Hematopoietic multipotent progenitor cell treated with erythropoietin and hydrocortisone succinate and interleukin-3 and kit ligand, for 8 days (in vitro differentiated cells): ENCODE results near the gene WNK1.
A peak's percentile ranks its signal among the peaks of the same experiment; 100 is the strongest.
"Not testable (repeated sequence)": the region's sequence is repeated elsewhere in the genome, so short reads cannot be mapped to it uniquely, and the experiment has no call there.

Experiments
- DNase-seq: peaks from one replicate; pipeline ENCODE4 v3.0.0-alpha.2; 2015

The WNK1 gene

GRCh38 chr12:818733-819132, 66.4 kb downstream of the WNK1 start:
- DNase-seq: no peak

GRCh38 chr12:820336-820735, 68.0 kb downstream of the WNK1 start:
- DNase-seq: no peak

GRCh38 chr12:823028-823698, 70.8 kb downstream of the WNK1 start:
- no peak for DNase-seq

GRCh38 chr12:826331-826730, 74.0 kb downstream of the WNK1 start:
- no peak for DNase-seq

DNA sequence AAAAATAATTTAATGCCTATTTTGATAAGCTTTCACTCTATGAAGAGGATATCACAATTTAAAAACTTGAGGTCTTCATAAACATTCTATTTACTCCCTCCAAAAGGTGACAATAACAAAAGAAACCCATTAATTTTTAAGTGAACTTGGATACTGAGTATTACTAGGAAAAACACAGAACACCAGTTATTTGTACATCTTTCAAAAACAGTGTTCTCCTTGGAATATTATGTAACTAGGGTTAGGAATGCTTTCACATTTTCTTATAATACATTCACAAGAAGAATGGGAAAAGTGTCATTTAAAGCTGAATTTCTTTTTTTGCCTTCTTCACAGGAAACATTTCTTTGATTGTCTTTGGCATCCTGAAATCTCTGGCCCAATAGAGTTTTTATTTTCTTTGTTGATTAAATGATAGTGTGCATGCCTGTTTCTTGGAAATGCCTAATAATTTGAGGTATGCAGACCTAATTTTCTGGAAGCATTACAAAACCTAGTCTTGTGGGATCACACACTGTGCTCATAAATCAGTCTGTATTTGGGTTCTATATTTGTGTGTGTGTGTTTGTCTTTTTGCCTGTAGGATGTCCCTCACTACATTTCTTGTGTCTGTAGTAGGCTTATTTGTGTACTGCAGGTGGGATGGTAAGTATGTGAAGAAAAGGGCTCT, 76.5 kb downstream of the WNK1 start:
- DNase-seq: no peak

DNA sequence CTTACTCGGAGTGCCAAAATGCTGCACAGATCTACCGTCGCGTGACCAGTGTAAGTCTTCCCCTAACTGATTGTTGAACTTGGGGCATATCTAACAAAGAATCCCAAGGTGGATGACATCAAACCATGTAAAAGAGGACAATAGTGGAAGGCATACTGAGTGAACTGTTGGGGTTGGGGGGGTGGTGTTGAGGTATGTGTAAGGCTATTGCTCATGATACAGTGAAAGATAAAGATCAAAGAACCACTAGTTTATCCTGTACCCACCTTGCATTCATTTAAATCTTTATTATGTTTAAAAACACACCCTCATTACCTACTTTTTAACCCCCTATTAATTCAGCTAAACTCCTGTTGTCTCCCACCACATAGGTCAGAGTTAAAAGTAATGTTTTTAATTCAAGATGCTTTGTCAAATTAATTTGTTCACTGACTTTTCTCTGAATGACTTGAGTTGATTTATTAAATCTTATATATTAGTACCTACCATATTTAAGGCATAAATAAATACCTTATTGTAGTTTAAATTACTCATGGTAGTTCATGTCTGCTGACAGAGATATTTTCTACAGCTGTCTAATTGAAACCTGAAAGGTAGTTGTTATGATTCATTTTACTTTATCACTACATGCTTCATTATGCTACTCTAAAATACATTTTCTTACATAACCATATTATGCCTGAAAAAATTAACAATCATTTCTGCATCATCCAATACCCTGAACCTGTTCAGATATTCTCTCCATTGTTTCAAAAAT, 77.9 kb downstream of the WNK1 start:
- no peak for DNase-seq

GRCh38 chr12:835754-836518, 83.6 kb downstream of the WNK1 start:
- DNase-seq: no peak

- no peak for DNase-seq
These were observed 84.6 kb downstream of the WNK1 start for GRCh38 chr12:836952-837351.

GRCh38 chr12:837548-837947, 85.2 kb downstream of the WNK1 start:
- DNase-seq: no peak

DNA sequence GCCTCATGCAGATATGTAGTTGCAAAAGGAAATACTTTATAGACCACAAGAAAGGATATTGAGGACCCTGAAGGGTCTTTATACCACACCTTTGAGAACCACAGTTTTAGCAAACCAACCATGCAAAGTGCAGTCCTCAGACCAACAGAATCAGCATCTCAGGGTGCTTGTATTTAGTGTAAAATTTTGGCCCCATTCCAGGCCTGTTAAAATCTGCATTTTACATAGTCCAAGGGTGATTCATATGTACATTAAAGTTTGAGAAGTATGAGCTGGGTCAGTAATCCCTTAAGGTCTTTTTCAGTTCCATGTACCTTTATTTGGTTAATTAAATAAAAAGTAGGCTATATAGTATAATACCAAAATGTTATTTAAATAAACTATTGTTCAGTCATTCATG, 91.2 kb downstream of the WNK1 start:
- no peak for DNase-seq

DNA sequence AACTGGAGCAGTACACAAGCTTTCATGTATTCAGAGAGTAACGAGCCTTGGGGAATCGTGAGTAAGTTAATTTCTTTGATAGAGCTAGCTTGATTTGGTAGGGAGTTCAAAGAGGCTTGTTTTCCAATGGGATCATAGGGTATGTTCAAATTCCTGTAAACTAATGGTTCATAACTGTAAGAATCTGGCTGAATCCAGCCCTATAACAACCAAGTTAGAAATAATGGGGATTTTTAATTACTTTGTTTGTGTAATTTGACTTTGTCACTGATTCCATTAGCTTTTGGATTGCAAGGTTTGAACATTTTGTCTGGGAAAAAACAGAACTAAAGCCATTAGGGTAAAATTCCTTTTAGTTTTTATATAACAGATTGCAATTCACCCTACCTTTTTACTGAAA, 94.0 kb downstream of the WNK1 start:
- no peak for DNase-seq

DNA sequence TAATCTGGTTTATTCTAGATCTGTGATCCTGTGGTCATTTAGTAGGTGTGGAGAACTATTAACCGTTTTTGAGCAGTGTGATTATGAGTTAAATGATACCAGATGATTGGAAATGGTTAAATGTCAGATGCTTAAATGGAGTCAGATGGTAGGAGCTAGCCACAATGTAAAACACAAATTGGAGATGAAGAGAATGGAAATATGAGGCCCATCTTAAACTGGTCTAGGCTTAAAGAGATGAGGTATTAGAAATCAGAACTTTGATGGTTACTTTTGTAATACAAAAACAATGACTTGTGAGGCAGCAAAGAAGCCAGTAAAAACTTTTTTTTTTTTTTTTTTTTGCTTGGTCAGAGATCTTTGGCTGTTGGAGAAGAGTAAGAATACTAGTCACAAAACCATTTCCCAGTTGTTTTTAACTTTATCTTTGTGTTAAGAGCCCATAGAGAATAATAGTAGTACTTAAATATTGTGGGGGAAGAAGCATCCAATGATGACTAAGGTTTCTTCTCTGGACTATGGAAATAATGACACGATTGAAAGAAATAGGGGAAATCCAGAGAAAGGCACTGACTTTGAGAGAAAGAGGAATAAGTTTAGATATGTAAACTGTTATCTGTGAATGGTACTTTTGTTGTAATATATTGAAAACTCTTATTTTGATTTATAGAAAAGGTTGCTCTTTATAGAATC, 95.9 kb downstream of the WNK1 start:
- no peak for DNase-seq

DNA sequence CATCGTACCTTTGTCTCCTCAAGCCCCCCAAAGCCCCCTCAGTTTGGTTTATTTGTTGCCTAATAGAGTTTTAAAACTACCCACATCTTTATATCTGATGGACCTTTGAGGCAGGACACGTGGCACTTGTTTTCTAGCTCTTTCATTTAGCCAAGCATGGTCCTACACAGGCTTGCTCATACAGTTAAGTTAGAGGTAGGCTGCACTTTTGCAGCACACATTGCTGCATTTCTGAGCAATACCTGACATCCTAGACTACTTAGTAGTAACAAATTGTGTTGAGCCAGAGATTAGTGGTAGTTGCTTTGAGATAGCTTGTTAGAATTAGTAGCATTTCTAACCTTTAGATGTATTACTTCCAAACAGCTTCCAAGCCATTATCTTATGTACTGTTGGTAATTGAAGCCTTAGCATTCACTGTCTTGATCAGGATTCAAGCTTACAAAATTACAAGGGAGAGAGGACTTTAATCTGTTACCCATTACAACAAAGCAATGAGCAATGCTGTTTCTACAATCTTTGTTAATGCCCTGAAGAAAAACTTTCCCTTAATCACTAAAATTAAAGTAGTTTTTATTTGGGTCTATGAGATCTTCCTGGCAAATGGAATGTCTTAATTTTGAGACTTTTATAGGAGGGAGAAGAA, 96.6 kb downstream of the WNK1 start:
- no peak for DNase-seq

- DNase-seq: not testable (repeated sequence)
These were observed 97.5 kb downstream of the WNK1 start for GRCh38 chr12:849733-850437.

DNA sequence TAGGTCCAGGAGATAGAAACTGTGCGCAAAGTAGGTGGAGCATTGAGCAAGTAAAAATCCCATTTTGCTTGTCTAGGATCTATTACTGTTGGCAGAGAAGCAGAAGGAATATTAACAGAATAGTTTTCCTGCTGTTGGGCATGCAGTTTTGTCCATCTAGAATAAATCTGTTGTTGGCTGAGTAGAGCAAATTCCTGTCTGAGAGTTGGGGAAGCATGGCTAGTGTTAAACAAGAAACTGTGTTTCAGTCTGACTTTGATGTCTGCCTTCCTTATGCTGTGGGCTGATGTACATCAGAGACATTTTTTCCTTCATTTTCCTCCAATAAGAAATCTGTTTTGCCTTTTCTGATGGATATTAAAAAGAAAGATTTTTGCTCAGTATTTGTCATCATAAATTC, 99.0 kb downstream of the WNK1 start:
- no peak for DNase-seq

GRCh38 chr12:851913-852312, 99.5 kb downstream of the WNK1 start:
- no peak for DNase-seq

DNA sequence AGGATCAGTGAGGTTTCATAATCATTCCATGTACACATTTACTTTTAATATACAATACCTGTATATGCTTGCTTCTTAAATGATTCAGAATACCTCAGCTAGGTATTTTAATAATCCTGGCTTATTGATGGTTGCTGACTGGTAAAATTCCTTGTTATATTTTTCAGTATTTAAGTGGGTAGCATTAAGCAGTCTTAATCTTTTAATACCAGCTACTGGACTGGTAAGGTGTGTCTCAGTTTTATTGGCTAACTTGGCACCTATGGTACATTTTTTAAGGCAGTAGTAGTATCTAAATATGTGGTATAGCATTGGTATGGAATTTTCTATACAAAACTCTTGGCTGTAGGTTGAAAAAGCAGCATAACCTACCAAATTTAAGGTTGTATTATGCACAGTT, 100.5 kb downstream of the WNK1 start:
- no peak for DNase-seq

DNA sequence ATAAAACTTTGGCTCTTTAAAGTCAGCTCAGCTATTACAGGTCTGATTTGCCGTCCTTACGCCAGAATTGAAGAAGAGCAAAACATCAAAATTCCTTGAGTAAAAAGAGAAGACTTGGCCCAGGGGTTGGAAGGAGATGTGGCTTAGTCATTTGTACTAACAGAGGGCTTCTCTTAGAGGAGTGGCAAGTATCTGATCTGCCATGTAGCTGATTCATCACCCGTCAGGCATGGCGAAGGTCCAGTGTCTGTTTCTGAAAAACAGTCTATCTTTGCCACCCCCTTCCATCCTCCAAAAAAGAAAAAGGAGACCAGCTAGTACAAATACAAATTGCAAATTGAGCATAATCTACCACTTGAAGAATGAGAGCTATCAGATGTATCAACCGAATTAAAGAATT, 105.2 kb downstream of the WNK1 start:
- DNase-seq: peak; percentile 47

DNA sequence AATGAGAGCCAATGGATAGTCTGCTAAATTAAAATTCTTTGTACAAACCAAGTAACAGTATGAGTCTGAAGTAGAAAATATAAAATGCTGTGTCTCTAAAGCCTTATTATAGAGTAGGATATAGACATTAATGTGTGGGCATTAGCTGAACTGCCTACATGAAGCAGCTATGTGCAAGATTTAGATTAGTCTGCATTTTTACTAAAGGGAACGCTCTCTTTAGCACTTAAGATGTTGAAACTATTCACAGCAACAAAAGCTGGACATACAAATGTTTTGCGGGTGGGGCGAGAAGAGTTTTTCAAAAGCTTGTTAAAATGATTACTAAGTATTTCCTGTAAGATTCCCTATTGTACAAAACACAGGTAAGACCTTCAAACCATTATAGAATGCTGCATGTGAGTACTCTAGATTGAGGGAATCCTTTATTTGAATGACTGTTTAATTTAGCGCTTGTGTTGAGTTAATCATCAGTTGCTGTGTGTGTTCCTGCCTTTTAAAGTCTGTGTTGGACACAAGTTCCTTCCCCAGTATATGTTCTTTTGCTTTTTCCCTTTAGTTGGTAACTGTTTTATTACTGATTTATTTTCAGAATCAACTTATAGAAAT, 110.0 kb downstream of the WNK1 start:
- DNase-seq: no peak

- no peak for DNase-seq
These were observed 110.9 kb downstream of the WNK1 start for GRCh38 chr12:863285-863684.

DNA sequence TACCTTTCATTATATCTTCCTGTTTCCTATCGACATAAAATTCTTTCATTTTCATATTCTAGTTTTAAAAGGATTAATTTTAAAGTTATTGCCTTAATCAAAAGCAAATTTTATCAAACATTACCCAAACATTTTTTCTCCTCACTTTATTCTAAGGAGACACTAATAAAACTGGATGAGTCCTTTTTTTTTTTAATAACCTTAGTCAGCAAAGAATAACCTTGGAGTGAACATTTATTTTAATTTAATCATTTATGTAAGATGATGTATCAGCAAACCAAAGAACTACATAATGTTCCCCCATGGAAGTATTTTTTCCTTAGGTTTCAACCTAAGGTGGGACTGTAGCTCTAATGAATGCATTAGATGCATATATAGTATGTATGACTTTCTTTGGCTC, 113.2 kb downstream of the WNK1 start:
- no peak for DNase-seq
